Smooth muscle cell (in vitro differentiated cells): ENCODE measurements around the gene PLA2G4B. TPM values are rescaled to one million over a fixed set of nuclear protein-coding genes. Genes with fewer than 3 reads are reported as not detected.

Experiments used
- DNase-seq: peaks from one replicate; lab custom pipeline; 2025; ENCODE audit not compliant: unreplicated experiment; lab: John Stamatoyannopoulos, UW
- H2AFZ ChIP-seq: fragments of 200-600 bp; sonication (generic); 2 replicates; pipeline ENCODE4 v1.6.0; 2016; ENCODE audit warnings: antibody characterized with exemption, low read depth, mild to moderate bottlenecking
- H3F3A ChIP-seq: fragments of 200-600 bp; sonication (generic); 2 replicates; pipeline ENCODE4 v1.6.0; 2017; ENCODE audit warnings: antibody characterized with exemption, low read depth
- H3K27ac ChIP-seq: fragments of 200-600 bp; sonication (generic); 2 replicates; pipeline ENCODE4 v1.5.1; 2016; ENCODE audit warnings: low read depth, mild to moderate bottlenecking
- H3K27me3 ChIP-seq: fragments of 200-600 bp; sonication (generic); 2 replicates; pipeline ENCODE4 v1.6.1; 2016; ENCODE audit warnings: low read depth, mild to moderate bottlenecking
- H3K36me3 ChIP-seq: fragments of 200-600 bp; sonication (generic); 2 replicates; pipeline ENCODE4 v1.5.1; 2016; ENCODE audit warnings: low read depth
- H3K4me1 ChIP-seq: fragments of 200-600 bp; sonication (generic); 2 replicates; pipeline ENCODE4 v1.5.1; 2016; ENCODE audit warnings: low read depth
- H3K4me2 ChIP-seq: fragments of 200-600 bp; sonication (generic); 2 replicates; pipeline ENCODE4 v1.6.0; 2016; ENCODE audit warnings: mild to moderate bottlenecking
- H3K4me3 ChIP-seq: fragments of 200-600 bp; sonication (generic); 2 replicates; pipeline ENCODE4 v1.5.1; 2016; ENCODE audit warnings: mild to moderate bottlenecking
- H3K79me2 ChIP-seq: fragments of 200-600 bp; sonication (generic); 2 replicates; pipeline ENCODE4 v1.6.0; 2016; ENCODE audit warnings: low read depth, mild to moderate bottlenecking
- H3K9ac ChIP-seq: fragments of 200-600 bp; sonication (generic); 2 replicates; pipeline ENCODE4 v1.6.0; 2016; ENCODE audit warnings: low read depth
- H3K9me3 ChIP-seq: fragments of 200-600 bp; sonication (generic); replicated peaks from 2 replicates; pipeline ENCODE4 v1.5.1; 2016; ENCODE audit warnings: low read depth
- H4K20me1 ChIP-seq: fragments of 200-600 bp; sonication (generic); 2 replicates; pipeline ENCODE4 v1.6.0; 2016; ENCODE audit warnings: low read depth
- CTCF ChIP-seq: fragments of 200-600 bp; sonication (generic); IDR thresholded peaks from 2 replicates; pipeline ENCODE4 v1.5.1; 2017; ENCODE audit warnings: borderline replicate concordance, mild to moderate bottlenecking, antibody characterized with exemption; ENCODE audit not compliant: insufficient read depth, poor library complexity, severe bottlenecking
- WGBS: methylation state at CpG from one replicate; pipeline ENCODE4 v1.1.7; 2016; ENCODE audit warnings: low lambda C conversion rate; 5-methylcytosine and 5-hydroxymethylcytosine counted together
- polyA plus RNA-seq: library from polyadenylated mRNA; unstranded; fragments of >200 nt; fragmentation: Nextera tagmentation; extraction: Ambion mirVana; gene quantifications from 2 replicates; pipeline ENCODE4 v1.2.1, GENCODE V29; 2016
- total RNA-seq: library from RNA; depleted of rRNA; stranded (reverse); fragments of >200 nt; gene quantifications from 2 replicates; pipeline ENCODE4 v1.2.3, GENCODE V29; 2014

PLA2G4B gene
- total and polyA plus RNA-seq, 2 experiments from 2014 or later: 2.2 to 4.2 TPM

GRCh38 chr15:41853831-41854230, 15.2 kb downstream of the PLA2G4B start:
- H3K4me3 ChIP-seq: no peak overlapping the region
- no peaks in the 10 kb centered on the region for H3K27me3 ChIP-seq
- no peaks in the 10 kb centered on the region for H3K4me1 ChIP-seq
- no peak overlapping the region for H2AFZ ChIP-seq
- H3F3A ChIP-seq: no peaks in the 10 kb centered on the region
- no peak overlapping the region for H3K4me2 ChIP-seq
- no peaks in the 10 kb centered on the region for H4K20me1 ChIP-seq
- no peaks in the 10 kb centered on the region for H3K79me2 ChIP-seq
- WGBS: 91% methylated on average over 10 of the region's 10 CpGs
- no peaks in the 10 kb centered on the region for H3K36me3 ChIP-seq
- H3K27ac ChIP-seq: no peak overlapping the region
- no peak for DNase-seq
- H3K9me3 ChIP-seq: no peaks in the 10 kb centered on the region
- no peak for TF ChIP-seq CTCF
- H3K9ac ChIP-seq: no peak overlapping the region

- Histone ChIP-seq H3K4me1 (no peaks in the 10 kb centered on the region), H3K79me2 (no peaks in the 10 kb centered on the region), H3K27me3 (no peaks in the 10 kb centered on the region), H3K27ac (no peak overlapping the region), H2AFZ (no peak overlapping the region), H3K9me3 (no peaks in the 10 kb centered on the region), H3K9ac (no peak overlapping the region), H4K20me1 (no peaks in the 10 kb centered on the region), H3K4me2 (no peak overlapping the region), H3F3A (no peaks in the 10 kb centered on the region), H3K36me3 (no peaks in the 10 kb centered on the region), H3K4me3 (no peak overlapping the region)
- TF ChIP-seq CTCF: no peak
- 91% methylated on average over 9 of the region's 9 CpGs for WGBS
- no peak for DNase-seq
These were observed 15.8 kb downstream of the PLA2G4B start for GRCh38 chr15:41854443-41854842.

- Histone ChIP-seq H4K20me1 (no peaks in the 10 kb centered on the region), H2AFZ (no peak overlapping the region), H3K4me2 (no peak overlapping the region), H3F3A (no peaks in the 10 kb centered on the region), H3K36me3 (no peaks in the 10 kb centered on the region), H3K4me3 (no peak overlapping the region), H3K4me1 (no peaks in the 10 kb centered on the region), H3K9ac (no peak overlapping the region), H3K79me2 (no peaks in the 10 kb centered on the region), H3K9me3 (no peaks in the 10 kb centered on the region), H3K27ac (no peak overlapping the region), H3K27me3 (no peaks in the 10 kb centered on the region)
- no peak for DNase-seq
- 84% methylated on average over 30 of the region's 30 CpGs for WGBS
- no peak for TF ChIP-seq CTCF
These were observed 16.8 kb downstream of the PLA2G4B start for GRCh38 chr15:41855261-41855961.

GRCh38 chr15:41856262-41856661, 17.6 kb downstream of the PLA2G4B start:
- no peaks in the 10 kb centered on the region for H3K9me3 ChIP-seq
- WGBS: 95% methylated on average over 17 of the region's 17 CpGs
- TF ChIP-seq CTCF: no peak
- H3K4me1 ChIP-seq: no peaks in the 10 kb centered on the region
- H4K20me1 ChIP-seq: no peaks in the 10 kb centered on the region
- no peak overlapping the region for H3K9ac ChIP-seq
- H3K4me3 ChIP-seq: no peak overlapping the region
- H3K79me2 ChIP-seq: no peaks in the 10 kb centered on the region
- no peak for DNase-seq
- H3K4me2 ChIP-seq: no peak overlapping the region
- no peaks in the 10 kb centered on the region for H3F3A ChIP-seq
- H3K27me3 ChIP-seq: no peaks in the 10 kb centered on the region
- no peaks in the 10 kb centered on the region for H3K36me3 ChIP-seq
- no peak overlapping the region for H3K27ac ChIP-seq
- no peak overlapping the region for H2AFZ ChIP-seq
